Fibroblast of skin of left biceps (primary cell): ENCODE results near the gene SAXO1.

Source experiments
- DNase-seq, 2 experiments: peaks; one replicate each; pipeline ENCODE4 v3.0.0-alpha.2; 2013; ENCODE audit warnings: low read depth in 2 of 2

The SAXO1 gene

GRCh38 chr9:18910916-18911315, 122.1 kb downstream of the SAXO1 start:
- no peak for DNase-seq

- DNase-seq: no peak
Observed at GRCh38 chr9:18910435-18910834, 122.6 kb downstream of the SAXO1 start.

GRCh38 chr9:18909140-18910018, 123.6 kb downstream of the SAXO1 start:
- no peak for DNase-seq

GRCh38 chr9:18907927-18908625, 124.9 kb downstream of the SAXO1 start:
- DNase-seq: no peak

GRCh38 chr9:18906656-18907395, 126.2 kb downstream of the SAXO1 start:
- no peak for DNase-seq

- no peak for DNase-seq
Observed at GRCh38 chr9:18905883-18906629, 127.0 kb downstream of the SAXO1 start.

GRCh38 chr9:18905028-18905882, 127.8 kb downstream of the SAXO1 start:
- peak; percentile 62 to 64 for DNase-seq

- DNase-seq: no peak
Observed at GRCh38 chr9:18903450-18903849, 129.6 kb downstream of the SAXO1 start.

- no peak for DNase-seq
Observed at GRCh38 chr9:18896531-18897179, 136.4 kb downstream of the SAXO1 start.

GRCh38 chr9:18896004-18896403, 137.0 kb downstream of the SAXO1 start:
- no peak for DNase-seq

- no peak for DNase-seq
Observed at GRCh38 chr9:18893491-18893890, 139.5 kb downstream of the SAXO1 start.

- DNase-seq: no peak
Observed at GRCh38 chr9:18893046-18893445, 140.0 kb downstream of the SAXO1 start.

- no peak for DNase-seq
Observed at GRCh38 chr9:18891946-18892670, 140.9 kb downstream of the SAXO1 start.

- DNase-seq: peak; percentile 67 to 72
Observed at GRCh38 chr9:18890372-18890771, 142.6 kb downstream of the SAXO1 start.

GRCh38 chr9:18889550-18889949, 143.5 kb downstream of the SAXO1 start:
- DNase-seq: no peak

- no peak for DNase-seq
Observed at GRCh38 chr9:18888290-18888689, 144.7 kb downstream of the SAXO1 start.

- DNase-seq: no peak
Observed at GRCh38 chr9:18887546-18887945, 145.5 kb downstream of the SAXO1 start.

- no peak for DNase-seq
Observed at GRCh38 chr9:18881758-18882157, 151.3 kb downstream of the SAXO1 start.

GRCh38 chr9:18877984-18878383, 155.0 kb downstream of the SAXO1 start:
- DNase-seq: no peak
